T1000 (cell line): ENCODE measurements around the gene LRTM2.

Experiments used
- DNase-seq: peaks from one replicate; lab custom pipeline; 2025; ENCODE audit warnings: mixed read lengths; lab: John Stamatoyannopoulos, UW

LRTM2 gene

DNA sequence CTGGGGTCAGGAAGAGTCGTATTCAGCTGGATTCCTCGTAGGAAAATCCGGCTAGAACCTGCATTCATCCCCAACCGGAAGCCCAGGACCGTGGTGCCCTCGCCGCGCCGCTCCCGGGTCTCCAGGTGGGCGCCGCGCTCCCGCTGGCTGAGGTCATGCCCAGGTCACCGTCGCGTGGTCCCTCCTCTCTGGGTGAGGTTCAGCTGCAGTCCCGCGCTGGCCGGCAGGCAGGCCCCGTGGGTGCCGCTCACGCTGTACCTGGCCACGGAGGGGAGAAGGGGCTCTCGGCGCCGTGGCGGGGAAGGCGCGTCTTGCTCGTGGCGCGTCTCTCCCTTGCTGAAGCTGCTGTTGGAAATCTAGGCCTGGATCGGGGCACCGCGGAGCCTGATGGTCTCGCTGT lies 44.5 kb downstream of the LRTM2 start:
- DNase-seq, result no peak

DNA sequence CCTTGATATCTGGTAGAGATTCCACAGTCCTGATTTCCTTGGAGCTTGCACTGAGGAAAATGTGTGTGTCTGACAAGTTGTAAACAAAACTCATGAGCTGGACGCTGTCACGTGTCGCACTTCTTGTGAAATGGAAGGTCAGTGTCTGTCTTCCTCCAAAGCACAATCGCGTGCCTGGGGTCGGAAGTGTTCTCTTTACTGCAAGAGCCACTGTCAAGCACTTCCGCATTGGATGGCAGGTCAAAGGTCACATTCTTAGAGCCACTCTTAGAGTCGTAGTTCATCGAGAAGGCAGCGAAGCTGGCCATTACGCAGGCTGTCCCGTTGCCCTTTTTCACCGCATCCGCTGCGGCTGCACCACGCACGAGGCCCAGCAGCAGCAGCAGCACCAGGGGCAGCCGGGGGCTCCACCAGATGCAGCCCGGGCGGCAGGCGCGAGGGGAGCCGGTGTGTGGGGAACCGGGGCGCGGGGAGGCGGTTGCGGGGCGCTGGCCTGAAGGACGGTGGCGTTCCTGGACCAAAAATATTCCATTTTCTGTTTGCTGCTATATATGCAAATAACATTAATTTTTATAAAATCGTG lies 45.0 kb downstream of the LRTM2 start:
- no peak for DNase-seq

DNA sequence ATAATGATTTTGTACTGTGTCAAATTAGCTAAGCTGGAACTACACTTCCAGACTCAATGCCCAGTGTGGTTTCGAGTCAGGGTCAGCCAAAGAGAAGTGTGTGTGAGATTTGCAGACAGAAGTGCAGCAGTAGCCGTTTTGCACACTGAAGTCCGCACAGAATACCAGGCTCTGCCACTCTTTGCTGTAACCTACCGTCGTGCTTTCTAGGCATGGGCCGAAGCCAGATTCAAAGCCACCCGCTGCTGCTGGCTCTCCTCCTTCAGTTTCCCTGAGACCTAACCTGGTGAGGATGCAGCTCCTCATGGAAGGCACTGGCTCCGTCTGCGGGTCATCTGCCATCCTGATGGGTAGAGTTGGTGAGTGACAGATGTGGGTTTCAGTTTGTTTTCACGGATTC lies 48.8 kb downstream of the LRTM2 start:
- DNase-seq, result no peak

DNA sequence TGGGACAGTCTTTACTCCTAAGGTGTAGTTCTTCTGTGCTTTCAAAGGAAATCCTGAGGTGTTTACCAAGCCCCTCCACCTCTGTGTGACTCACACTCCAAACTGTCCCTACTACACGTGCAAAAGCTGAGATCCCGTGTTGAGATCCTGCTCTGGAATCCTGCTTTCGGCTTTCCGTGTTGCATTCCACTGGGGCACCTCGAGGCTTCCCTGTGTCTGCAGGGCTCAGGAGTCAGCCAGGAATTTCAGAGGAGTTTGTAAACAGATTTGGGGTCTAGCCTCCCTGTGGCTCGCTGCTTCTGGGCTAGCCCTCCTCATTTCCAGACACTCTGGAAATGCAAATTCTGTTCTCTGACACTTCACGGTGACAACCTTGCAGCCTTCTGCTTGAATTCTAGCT lies 49.7 kb downstream of the LRTM2 start:
- DNase-seq, result no peak

DNA sequence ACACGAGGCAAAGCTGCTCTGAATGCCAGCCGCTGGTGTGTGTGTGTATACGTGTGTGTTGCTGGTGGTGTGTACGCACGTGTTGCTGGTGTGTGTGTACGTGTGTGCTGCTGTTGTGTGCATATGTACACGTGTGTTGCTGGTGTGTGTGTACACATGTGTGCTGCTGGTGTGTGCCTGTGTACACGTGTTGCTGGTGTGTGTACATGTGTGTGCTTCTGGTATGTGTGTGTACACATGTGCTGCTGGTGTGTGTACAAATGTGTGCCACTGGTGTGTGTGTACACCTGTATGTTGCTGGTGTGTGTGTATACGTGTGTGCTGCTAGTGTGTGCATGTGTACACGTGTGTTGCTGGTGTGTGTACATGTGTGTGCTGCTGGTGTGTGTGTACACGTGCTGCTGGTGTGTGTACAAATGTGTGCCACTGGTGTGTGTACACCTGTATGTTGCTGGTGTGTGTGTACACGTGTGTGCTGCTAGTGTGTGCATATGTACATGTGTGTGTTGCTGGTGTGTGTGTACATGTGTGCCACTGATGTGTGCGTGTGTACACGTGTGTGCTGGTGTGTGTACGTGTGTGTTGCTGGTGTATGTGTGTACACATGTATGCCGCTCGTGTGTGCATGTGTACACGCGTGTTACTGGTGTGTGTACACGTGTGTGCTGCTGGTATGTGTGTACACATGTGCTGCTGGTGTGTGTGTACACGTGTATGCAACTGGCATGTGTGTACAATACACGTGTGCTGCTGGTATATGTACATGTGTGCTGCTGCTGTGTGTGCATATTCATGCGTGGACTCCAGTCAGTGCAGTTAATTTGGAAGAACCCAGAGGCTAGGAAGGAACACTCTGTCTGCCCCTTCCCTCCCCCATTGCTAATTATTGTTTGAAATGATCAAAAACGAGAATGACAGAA lies 50.9 kb downstream of the LRTM2 start:
- no peak for DNase-seq

DNA sequence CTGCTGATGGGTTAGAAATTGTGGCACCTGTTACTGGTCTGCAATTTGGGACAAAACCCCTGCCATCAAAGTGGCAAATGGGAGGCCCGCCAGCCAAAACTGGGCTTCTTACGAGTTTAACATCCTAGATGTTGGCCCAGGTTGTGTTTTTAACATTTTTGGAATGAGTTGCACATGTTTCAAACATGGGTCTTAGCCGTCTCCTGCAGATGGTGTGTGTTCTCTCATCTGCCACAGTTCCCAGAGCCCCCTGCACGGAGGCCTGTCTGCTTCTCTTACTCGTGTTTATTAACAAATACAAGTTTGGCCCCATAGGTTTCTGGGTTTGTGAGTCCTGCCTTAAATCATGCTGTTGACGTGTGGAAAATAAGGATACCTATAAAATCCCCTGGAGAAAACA lies 51.6 kb downstream of the LRTM2 start:
- DNase-seq, result no peak

DNA sequence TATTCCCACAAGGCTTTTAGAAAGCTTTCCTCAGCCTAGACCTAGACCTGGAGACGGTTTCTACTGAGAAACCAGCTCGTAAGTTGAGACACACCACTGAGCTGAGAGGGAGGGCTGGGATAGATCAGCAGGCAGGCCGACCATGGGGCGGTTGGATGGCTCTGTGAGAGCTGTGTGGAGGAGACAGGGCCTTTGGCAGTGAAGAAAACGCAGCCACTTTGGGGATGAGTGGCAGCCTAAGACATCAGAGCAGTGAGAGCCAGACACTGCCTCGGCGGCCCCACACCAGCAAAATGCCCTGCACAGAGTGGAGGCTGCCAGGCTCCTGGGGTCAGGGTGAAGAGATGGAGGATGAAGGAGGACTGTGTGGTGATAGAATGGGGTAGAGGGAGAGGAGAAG lies 52.1 kb downstream of the LRTM2 start:
- no peak for DNase-seq

DNA sequence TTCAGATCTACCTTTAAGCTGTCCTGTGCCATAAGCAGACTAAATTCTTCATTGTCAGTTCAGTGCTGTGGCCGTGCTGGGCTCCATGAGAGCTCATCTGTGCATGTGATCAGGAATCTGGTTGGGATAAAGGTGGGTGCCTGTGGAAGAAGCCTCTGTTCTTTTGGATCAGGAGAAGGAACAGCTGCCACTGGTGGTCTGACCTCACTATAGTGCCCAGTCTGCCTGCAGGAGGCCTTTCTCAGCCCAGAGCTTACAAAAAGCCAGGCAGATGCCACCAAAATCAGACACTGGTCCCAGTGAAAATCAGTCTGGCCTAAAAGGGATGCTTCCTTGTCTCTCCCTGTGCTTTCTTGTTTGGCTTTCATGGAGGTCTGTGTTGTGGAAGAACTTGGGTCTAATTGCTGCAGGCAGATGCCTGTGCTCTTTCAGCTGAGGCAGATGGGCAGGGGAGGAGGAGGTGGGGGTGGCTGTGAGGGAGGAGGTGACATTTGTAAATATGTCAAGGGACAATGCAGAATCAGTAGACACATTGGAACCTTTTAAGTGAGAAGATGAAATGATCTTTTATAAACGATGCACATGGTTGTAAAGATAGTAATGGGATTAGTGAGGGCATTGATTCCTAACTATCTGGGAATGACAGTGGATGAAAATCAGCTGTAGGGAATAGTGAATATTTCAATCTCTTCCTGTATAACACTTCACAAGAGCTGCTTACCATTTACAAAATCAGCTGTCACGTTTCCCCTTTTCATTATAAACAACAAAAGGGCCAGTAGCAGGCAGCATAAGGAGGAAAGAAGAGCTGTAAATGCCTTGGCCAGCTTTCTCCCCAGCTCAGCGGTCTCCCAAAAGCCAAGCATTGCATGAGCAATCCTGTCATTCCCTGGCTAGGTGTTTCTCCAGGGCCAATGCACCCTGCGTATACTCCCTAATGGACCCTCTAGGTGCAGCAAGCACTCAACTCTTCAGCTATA lies 53.5 kb downstream of the LRTM2 start:
- DNase-seq, result no peak

DNA sequence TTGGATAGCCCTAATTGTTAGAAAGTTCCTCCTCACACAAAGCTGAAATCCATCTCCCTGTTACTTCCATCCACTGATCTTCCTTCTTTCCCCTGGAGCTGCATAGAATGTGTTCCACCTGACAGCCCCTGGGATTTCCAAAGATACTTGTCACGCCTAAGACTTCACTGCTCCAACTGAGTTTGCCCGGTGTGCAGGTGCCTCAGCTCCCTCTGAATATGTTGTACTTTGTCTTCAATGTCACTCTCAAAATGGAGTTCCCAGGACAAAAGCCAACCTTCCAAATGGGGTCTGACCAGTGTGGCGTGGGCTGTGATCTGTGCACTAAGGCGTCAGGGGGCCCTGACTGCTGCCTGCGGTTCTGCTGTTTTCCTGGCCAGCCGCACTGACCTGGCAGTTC lies 55.2 kb downstream of the LRTM2 start:
- no peak for DNase-seq

DNA sequence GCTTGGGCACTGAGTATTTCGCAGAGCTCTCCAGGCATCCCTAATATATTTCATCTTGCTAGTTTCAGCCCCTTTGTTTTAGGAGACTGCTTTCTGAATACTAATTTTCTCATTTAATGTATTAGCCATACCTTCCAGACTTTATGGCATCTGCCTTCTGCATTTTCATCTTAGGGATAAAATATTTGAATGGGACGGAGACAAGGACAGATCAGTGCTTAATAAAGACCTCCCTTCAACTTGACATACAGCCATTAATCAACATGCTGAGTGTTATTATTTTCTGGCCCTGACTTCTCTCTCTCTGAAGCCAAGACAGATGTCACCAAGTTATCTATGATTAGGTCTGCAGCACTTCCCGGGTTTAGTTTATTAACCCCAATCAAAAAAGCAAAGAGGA lies 55.7 kb downstream of the LRTM2 start:
- no peak for DNase-seq

DNA sequence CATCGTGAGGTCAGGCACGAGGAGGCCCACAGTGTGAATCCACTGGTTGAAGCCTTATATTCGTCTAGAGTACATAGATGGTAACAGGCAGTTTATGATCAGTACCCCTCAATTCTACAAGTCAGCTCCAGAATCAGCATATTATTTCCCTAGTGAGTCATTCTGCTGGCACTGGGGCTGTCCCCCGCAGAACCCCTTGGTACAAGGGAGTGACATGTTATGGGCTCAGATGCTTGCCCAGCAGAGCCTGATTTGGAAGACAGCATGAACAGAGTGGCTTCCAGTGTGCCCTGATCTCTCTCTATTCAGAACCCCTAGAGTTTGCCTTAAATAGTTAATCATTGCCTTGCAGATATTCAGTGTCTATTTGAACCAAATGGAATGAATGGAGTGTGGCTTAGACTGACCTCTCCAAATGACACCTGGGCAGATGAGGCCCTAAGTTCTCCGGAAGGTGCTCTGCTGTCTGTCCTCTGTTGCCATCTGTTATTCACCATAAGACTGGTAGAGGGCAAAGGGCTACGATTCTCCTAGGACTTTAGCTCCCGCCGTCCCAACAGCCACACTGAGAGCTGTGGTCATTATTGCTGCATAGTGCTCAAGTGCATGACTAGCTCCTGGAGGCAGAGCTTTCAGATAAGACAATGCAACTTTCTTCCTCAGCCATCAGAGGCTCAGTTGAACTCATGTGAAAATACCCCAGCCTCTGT lies 57.0 kb downstream of the LRTM2 start:
- no peak for DNase-seq

DNA sequence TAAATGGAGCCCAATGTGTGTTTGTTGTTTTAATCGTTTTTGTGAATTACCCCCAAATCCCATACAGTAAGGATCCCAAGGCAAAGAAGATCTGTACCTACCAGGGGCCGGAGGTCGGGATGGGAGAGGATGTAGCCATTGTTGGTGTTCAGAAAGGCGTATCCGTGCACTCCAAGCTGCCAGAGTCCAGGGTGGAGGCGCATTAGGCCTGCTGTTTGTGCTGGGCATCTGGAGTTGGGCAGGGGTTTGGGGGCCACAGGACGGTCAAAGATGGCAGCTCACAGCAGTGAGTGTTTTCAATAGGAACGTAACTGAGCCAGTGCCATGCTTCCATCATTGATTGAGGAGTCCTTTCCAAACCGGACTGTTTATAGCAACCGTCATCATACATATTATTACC lies 57.8 kb downstream of the LRTM2 start:
- DNase-seq, result no peak

DNA sequence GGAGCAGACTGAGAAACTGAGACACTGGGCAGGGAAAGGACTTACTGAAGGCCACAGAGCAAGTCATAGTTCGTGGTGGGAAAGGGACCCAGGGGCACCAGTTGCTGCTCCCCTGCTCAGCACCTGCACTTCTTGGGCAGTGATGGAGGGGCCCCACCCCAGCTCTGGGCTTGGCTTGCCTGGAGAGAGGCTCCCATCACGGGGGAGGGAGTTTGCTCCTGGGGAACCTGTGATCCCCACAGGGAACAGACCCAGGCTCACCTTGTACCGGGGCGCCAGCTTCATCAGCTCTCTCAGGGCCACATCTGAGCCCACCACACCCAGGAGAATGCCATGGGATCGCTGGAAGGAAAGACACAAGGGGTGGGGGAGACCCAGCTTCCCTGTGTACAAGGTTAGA lies 58.3 kb downstream of the LRTM2 start:
- no peak for DNase-seq

DNA sequence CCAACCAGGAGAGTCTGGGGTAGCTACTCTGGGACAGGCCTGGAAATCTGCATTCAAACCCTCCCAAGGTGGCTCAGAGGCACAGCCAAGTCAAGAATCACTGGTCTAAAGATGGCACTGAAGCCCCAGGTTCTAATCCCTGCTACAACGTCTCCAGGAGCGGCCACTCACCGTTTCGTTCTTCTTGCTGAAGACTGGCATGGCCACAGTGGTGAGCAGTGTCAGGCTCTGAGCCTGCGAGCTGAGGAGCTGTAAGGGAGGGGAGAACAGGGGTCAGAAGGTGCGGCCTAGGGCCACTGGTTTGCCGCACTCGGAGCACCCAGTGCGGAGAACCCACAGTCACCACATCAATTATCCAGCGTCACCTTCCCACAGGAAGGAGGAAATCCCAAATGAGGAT lies 59.3 kb downstream of the LRTM2 start:
- no peak for DNase-seq

DNA sequence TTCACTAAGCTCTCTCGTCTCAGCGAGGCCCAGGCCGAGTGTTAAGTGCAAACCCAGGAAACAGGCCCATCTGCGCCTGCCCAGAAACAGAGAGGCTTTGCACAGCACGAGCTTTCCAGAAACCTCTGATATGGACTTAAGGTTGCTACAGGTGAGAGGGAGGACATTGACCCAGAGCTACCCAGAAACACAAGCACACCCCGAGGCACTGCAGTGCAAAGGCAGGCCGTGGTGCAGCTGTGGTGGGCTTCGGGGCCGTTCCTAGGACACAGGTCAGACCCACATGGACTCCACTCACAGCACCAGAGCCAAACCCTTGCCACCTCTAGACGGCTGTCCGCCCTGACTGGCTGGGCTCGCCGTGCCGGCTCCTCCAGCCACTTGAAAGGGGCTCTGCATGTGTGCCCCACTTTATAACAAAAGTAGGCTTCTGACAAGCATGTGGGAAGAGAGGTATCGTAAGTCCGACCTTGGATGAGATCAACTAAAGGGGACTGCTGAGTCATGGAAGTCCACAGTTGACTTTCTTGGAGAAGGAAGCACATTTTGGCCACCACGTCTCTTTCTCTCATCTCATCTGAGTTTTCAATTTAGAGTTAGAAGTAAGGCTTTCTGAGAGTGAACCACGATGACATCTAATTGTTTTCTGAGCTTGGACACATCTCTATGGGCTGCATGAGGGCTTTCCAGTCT lies 59.9 kb downstream of the LRTM2 start:
- no peak for DNase-seq

DNA sequence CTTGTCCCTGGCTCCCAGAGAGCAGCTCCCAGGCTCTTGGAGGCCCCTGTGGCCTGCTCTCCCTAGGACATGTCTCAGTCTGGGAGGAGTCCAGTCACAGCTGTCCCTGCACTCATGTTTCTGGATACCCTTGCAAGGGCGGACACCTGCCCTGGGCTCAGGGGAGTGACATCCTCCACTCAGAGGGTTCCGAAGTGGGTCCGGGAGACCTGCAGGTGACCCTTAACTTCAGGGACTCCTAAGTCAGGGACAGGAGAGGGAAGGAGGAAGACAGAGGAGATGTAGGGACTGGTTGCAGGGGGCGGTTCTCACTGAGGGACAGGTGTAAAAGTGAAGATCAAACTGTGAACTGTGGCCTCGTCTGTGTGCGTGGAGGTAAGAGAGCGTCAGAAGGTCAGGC lies 60.5 kb downstream of the LRTM2 start:
- no peak for DNase-seq

DNA sequence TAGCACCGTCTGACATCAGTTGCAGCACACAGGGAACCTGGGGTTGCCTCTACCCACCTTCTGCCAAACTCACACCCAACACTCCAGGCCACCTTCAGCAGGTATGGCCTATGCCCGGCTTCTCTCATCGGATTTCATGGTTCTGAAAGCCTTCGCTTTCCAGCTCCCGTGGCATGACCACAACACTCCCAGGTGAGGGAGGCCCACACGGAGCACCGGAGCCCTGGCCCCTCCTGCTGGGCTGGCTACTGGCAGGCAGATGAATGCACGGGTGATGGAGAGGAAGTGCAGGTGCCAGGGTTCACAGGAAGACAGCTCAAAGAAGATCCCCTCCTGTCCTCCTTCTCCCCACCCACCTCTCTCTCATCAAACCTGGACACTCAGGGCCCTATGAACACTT lies 60.9 kb downstream of the LRTM2 start:
- DNase-seq, result no peak

DNA sequence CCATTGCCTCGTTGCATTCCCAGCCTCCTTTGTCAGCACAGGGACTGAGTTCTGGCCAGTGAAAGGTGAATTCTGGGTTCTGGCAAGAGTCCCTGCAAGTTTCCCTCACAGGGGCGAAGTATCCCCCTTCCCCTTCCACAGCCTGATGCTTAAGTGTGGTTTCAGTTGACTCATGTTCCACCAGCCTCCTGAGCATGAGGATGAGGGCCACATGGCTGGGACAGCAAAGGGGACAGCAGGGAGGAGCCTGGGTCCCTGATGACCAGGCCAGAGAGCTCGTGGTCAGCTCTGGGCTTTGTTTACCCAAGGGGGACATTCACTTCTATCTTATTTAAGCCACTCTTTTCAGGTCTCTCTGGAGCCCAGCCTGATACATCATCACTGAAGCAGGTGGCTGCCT lies 61.6 kb downstream of the LRTM2 start:
- no peak for DNase-seq

DNA sequence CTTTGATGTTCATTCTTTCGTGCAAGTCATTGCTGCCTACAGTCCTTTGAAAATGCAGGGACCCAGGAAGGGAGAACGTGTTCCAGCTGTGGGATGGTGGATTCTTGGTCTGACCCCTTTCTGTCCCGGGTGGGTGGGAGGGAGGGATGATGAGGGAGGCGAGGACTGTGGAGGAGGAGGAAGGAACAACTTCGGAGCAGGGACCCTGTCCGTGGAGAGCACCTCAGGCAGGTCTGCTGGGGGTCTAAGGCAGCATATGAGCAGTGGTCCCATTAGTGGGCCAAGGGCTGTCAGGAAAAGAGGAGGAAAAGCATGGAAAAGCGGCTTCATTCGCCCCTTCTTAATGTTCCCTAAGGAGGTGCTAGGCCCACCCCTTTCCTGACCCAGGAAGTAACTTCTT lies 62.0 kb downstream of the LRTM2 start:
- DNase-seq, result no peak

DNA sequence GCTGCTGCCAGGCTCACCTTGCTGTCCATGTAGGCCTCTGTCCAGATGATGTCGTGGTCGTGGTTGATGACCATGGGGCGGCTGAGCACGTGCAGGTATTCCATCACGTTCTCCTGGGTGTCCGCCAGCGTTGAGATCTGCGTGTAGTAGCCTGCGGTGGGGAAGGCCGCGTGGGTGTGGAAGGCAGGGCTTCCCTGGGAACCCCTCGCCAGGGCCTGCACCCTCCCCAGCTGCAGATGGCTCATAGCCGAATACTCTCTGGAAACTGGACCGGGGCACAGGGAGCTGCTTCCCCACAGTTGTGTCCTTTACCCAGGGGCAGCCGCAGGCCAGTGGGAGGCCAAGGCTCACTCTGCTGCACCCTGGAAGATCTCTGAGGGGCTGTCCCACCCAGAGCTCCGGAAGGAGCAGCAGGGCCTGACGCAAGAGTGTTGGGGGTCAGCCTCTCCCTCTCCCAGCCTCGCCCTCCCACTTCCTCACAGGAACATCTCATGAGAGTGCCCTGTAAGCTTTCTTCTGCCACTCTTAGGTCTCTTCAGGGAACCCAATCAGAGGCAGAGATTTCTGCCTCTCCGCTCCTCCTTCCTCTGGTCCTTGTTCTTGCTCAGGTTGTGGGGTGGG lies 62.6 kb downstream of the LRTM2 start:
- no peak for DNase-seq

DNA sequence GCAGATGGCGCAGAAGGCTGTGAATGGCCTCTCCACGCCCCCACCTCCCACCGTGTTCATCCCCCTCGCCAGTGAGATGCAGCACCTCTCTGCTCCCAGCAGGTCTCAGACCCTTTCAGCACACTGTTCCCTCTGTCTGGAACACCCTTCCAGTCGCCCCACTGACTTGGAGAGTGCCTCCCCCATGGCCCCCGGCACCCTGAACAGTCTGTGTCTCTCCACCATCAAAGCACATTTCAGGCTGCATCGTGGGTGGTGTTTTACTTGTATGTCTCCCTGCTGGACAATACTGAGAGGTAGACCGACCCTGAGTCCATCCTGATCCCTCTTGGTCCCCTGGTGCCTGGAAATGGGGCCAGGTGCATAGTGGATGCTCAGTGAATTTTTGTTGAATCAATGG lies 63.1 kb downstream of the LRTM2 start:
- no peak for DNase-seq
